ENCODE results near the gene CFDP1. TPM values are rescaled to one million over a fixed set of nuclear protein-coding genes. Genes with fewer than 3 reads are reported as not detected.
A peak's percentile ranks its signal among the peaks of the same experiment; 100 is the strongest.
"Not testable (repeated sequence)": the region's sequence is repeated elsewhere in the genome, so short reads cannot be mapped to it uniquely, and the experiment has no call there.

The CFDP1 gene
- total and polyA plus RNA-seq, 2 of the 13 experiments (the other 11 are each of a cell fraction or from before 2014, with no cell fraction given), result 78.6 to 153 TPM

GRCh38 chr16:75463389-75464121, 30.3 kb upstream of the CFDP1 start (continued):
- TF ChIP-seq TEF (CRISPR knock-in tag; IDR thresholded peaks at IDR 0.05) (0 out of 2 replicates have a peak, but pooled peaks have one; percentile 16), GPN1 (CRISPR knock-in tag; IDR thresholded peaks at IDR 0.05; ENCODE audit: borderline replicate concordance) (0 out of 2 replicates have a peak, but pooled peaks have one; percentile 56), ZNF350 (CRISPR knock-in tag; IDR thresholded peaks at IDR 0.05; ENCODE audit: borderline replicate concordance, low read depth) (0 out of 2 replicates have a peak, but pooled peaks have one; percentile 46), EP300 (CRISPR knock-in tag; IDR thresholded peaks at IDR 0.05; ENCODE audit: borderline replicate concordance) (peak; percentile 29; the same call in 1 of the 2 replicates), ZZZ3 (CRISPR knock-in tag; IDR thresholded peaks at IDR 0.05; ENCODE audit: borderline replicate concordance) (peak; percentile 49; the same call in 1 of the 2 replicates), SMAD1 (CRISPR knock-in tag; IDR thresholded peaks at IDR 0.05; ENCODE audit: borderline replicate concordance, low read depth) (0 out of 2 replicates have a peak, but pooled peaks have one; percentile 7), RERE (CRISPR knock-in tag; IDR thresholded peaks at IDR 0.05; ENCODE audit: low read depth) (peak; percentile 4; the same call in 1 of the 2 replicates), HOXD1 (CRISPR knock-in tag; IDR thresholded peaks at IDR 0.05) (peak; percentile 25; the same call in 1 of the 2 replicates), HNF1B (CRISPR knock-in tag; IDR thresholded peaks at IDR 0.05) (0 out of 2 replicates have a peak, but pooled peaks have one; percentile 28), KLF6 (CRISPR knock-in tag; IDR thresholded peaks at IDR 0.05) (peak; percentile 43; the same call in 1 of the 2 replicates), BCL6 (CRISPR knock-in tag; IDR thresholded peaks at IDR 0.05) (peak; percentile 99), SNAPC4 (CRISPR knock-in tag; IDR thresholded peaks at IDR 0.05) (0 out of 2 replicates have a peak, but pooled peaks have one; percentile 25), NAIF1 (CRISPR knock-in tag; IDR thresholded peaks at IDR 0.05; ENCODE audit: borderline replicate concordance) (peak; percentile 57; the same call in 1 of the 2 replicates)
- not testable (repeated sequence) for TF ChIP-seq EP300 (IDR thresholded peaks at IDR 0.05; ENCODE audit: low read depth in 2 of 2, low read length in 2 of 2)

All from HepG2 (cell line).